DOHH2 (cell line): ENCODE measurements around the gene PEAK1.
"Not testable (repeated sequence)": the region's sequence is repeated elsewhere in the genome, so short reads cannot be mapped to it uniquely, and the experiment has no call there.

Experiments used
- CTCF ChIP-seq: fragments of 200-600 bp; sonication (generic); IDR thresholded peaks from one replicate; pipeline ENCODE4 v1.5.1; 2014; ENCODE audit warnings: antibody characterized with exemption, mild to moderate bottlenecking, low read depth, low read length; ENCODE audit not compliant: poor library complexity, severe bottlenecking
- EZH2phosphoT487 ChIP-seq: fragments of 200-600 bp; sonication (generic); IDR thresholded peaks from 2 replicates; pipeline ENCODE4 v1.6.1; 2017; ENCODE audit warnings: borderline replicate concordance, mild to moderate bottlenecking, antibody characterized with exemption, low read length, moderate library complexity, mixed read lengths

GRCh38 chr15:77410157-77410500 is 9.8 kb downstream of the PEAK1 start:
- TF ChIP-seq CTCF, EZH2phosphoT487: not testable (repeated sequence)
